Fibroblast of peridontal ligament (primary cell): Measurements from ENCODE around the gene FIBCD1.

Experiments
- DNase-seq: peaks from one replicate; pipeline ENCODE4 v3.0.0-alpha.2; 2010; ENCODE audit errors: extremely low read depth

FIBCD1 gene

GRCh38 chr9:130860458-130861316 is 78.4 kb downstream of the FIBCD1 start:
- peak; percentile 95 for DNase-seq

- no peak for DNase-seq
Observed at GRCh38 chr9:130858739-130859705, 80.0 kb downstream of the FIBCD1 start.

- DNase-seq = peak; percentile 92
Observed at GRCh38 chr9:130857864-130858738, 80.9 kb downstream of the FIBCD1 start.

GRCh38 chr9:130856474-130856873 is 82.6 kb downstream of the FIBCD1 start:
- no peak for DNase-seq

GRCh38 chr9:130854835-130855234 is 84.2 kb downstream of the FIBCD1 start:
- DNase-seq = no peak

GRCh38 chr9:130854092-130854491 is 85.0 kb downstream of the FIBCD1 start:
- no peak for DNase-seq

- no peak for DNase-seq
Observed at GRCh38 chr9:130852801-130853200, 86.2 kb downstream of the FIBCD1 start.
